HepG2 (cell line): ENCODE results near the gene ARMC10. TPM values are rescaled to one million over a fixed set of nuclear protein-coding genes. Genes with fewer than 3 reads are reported as not detected.
"Not testable (repeated sequence)": the region's sequence is repeated elsewhere in the genome, so short reads cannot be mapped to it uniquely, and the experiment has no call there.

Experiments used
- ATAC-seq: fragments of 200-7000 bp; cut with Tn5 transposase; 3 replicates; pipeline ENCODE4 v1.9.1; 2020; ENCODE audit warnings: mild to moderate bottlenecking, moderate library complexity
- BruUV-seq: library from RNA; stranded (reverse); fragments of 400-500 nt; replicated peaks from 2 replicates; lab custom pipeline; 2021; lab: Mats Ljungman, UMichigan
- CTCF ChIA-PET: fragments of 300-600 bp; formaldehyde crosslinking; extraction: SDS; loops from one replicate; lab custom pipeline; 2021; ENCODE audit warnings: low total read pairs, inconsistent platforms, low intra/inter-chr PET ratio; lab: Yijun Ruan, JAX
- POLR2A ChIA-PET: fragments of 350-600 bp; sonication (Branson Sonifier 250); formaldehyde crosslinking; loops from one replicate; lab custom pipeline; 2020; ENCODE audit warnings: antibody characterized with exemption, inconsistent platforms; lab: Yijun Ruan, JAX
- DNase-seq: peaks from one replicate; pipeline ENCODE4 v3.0.0-alpha.2; 2015; ENCODE audit warnings: low spot score
- FAIRE-seq: peaks from 3 replicates; lab custom pipeline; 2011; peaks lifted over from hg19 to GRCh38; lab: Jason Lieb, UNC
- H2AFZ ChIP-seq: one replicate; pipeline ENCODE4 v1.6.1; 2011; ENCODE audit warnings: low read length, inconsistent platforms
- H3K27ac ChIP-seq: fragments of 300-600 bp; 3 replicates; pipeline ENCODE4 v1.8.0; 2011; ENCODE audit warnings: mixed run types, mild to moderate bottlenecking, mixed read lengths, low read length, inconsistent platforms; ENCODE audit not compliant: insufficient read depth; ENCODE audit errors: extremely low read length
- H3K27me3 ChIP-seq, 2 experiments: fragments of 200-600 bp in 1 of 2; 2 replicates in 1 of 2; 3 replicates in 1 of 2; pipeline versions ENCODE4 v1.6.0 to v1.8.0; 2011; ENCODE audit warnings: low read length in 2 of 2, mild to moderate bottlenecking in 2 of 2, moderate library complexity in 2 of 2, inconsistent platforms in 1 of 2; ENCODE audit not compliant: insufficient read depth in 2 of 2, control insufficient read depth in 1 of 2
- H3K36me3 ChIP-seq, 2 experiments: fragments of 200-600 bp in 1 of 2; replicated peaks in 1 of 2; 2 replicates in 1 of 2; 3 replicates in 1 of 2; pipeline versions ENCODE4 v1.5.1 to v1.8.0; 2011; ENCODE audit warnings: low read length in 2 of 2, inconsistent platforms in 1 of 2; ENCODE audit not compliant: insufficient read depth in 2 of 2, control insufficient read depth in 1 of 2
- H3K4me1 ChIP-seq: 2 replicates; pipeline ENCODE4 v1.5.1; 2012; ENCODE audit warnings: low read length, inconsistent platforms; ENCODE audit not compliant: insufficient read depth
- H3K4me2 ChIP-seq: 2 replicates; pipeline ENCODE4 v1.6.0; 2011; ENCODE audit warnings: low read depth, low read length, inconsistent platforms
- H3K4me3 ChIP-seq, 3 experiments: fragments of 200-600 bp in 1 of 3; sonication (generic), shearing (Covaris generic) in 1 of 3; replicated peaks in 1 of 3; 2 replicates each; pipeline ENCODE4 v1.5.1; 2011 to 2016; ENCODE audit warnings: low read length in 3 of 3, inconsistent platforms in 2 of 3, low read depth in 2 of 3, mild to moderate bottlenecking in 2 of 3, control low read depth in 1 of 3, mixed read lengths in 1 of 3; ENCODE audit not compliant: insufficient read depth in 1 of 3
- H3K79me2 ChIP-seq: one replicate; pipeline ENCODE4 v1.6.1; 2011; ENCODE audit warnings: low read length, inconsistent platforms; ENCODE audit not compliant: insufficient read depth
- H3K9ac ChIP-seq: 2 replicates; pipeline ENCODE4 v1.6.0; 2011; ENCODE audit warnings: mild to moderate bottlenecking, low read depth, low read length, inconsistent platforms; ENCODE audit not compliant: insufficient read depth
- H3K9me3 ChIP-seq: 2 replicates; pipeline ENCODE4 v1.5.1; 2012; ENCODE audit warnings: mild to moderate bottlenecking, low read length
- H4K20me1 ChIP-seq: 2 replicates; pipeline ENCODE4 v1.6.0; 2011; ENCODE audit warnings: inconsistent platforms, mild to moderate bottlenecking, low read length, moderate library complexity; ENCODE audit not compliant: insufficient read depth
- ATRX ChIP-seq: sonication (generic); formaldehyde crosslinking; IDR thresholded peaks from 2 replicates; pipeline ENCODE4 v1.4.0; 2020; ENCODE audit warnings: missing genetic modification reagents, borderline replicate concordance
- ELF3 ChIP-seq: IDR thresholded peaks from 2 replicates; pipeline ENCODE4 v1.6.1; 2016; ENCODE audit warnings: missing genetic modification reagents, missing compliant biosample characterization
- KAT8 ChIP-seq: IDR thresholded peaks from 2 replicates; pipeline ENCODE4 v1.6.1; 2016; ENCODE audit warnings: missing genetic modification reagents, missing compliant biosample characterization
- KMT2B ChIP-seq: IDR thresholded peaks from 2 replicates; pipeline ENCODE4 v1.6.1; 2016; ENCODE audit warnings: missing genetic modification reagents, missing compliant biosample characterization
- ZFP90 ChIP-seq: sonication (generic); formaldehyde crosslinking; IDR thresholded peaks from 2 replicates; pipeline ENCODE4 v1.8.0; 2022; ENCODE audit warnings: missing genetic modification reagents, mild to moderate bottlenecking, inconsistent platforms, borderline replicate concordance
- ZFX ChIP-seq: sonication (generic); formaldehyde crosslinking; IDR thresholded peaks from 2 replicates; pipeline ENCODE4 v1.4.0; 2020; ENCODE audit warnings: mild to moderate bottlenecking, low read depth, missing genetic modification reagents, moderate library complexity
- ZFY ChIP-seq: sonication (generic); formaldehyde crosslinking; IDR thresholded peaks from 2 replicates; pipeline ENCODE4 v1.4.0; 2020; ENCODE audit warnings: missing genetic modification reagents
- ZMYM3 ChIP-seq: sonication (generic); formaldehyde crosslinking; IDR thresholded peaks from 2 replicates; pipeline ENCODE4 v1.5.1; 2020; ENCODE audit warnings: mild to moderate bottlenecking, missing genetic modification reagents
- ZNF350 ChIP-seq: sonication (generic); formaldehyde crosslinking; IDR thresholded peaks from 2 replicates; pipeline ENCODE4 v1.4.0; 2020; ENCODE audit warnings: mild to moderate bottlenecking, low read depth, missing genetic modification reagents, borderline replicate concordance
- ZNF431 ChIP-seq: sonication (generic); formaldehyde crosslinking; IDR thresholded peaks from 2 replicates; pipeline ENCODE4 v1.9.0; 2022; ENCODE audit warnings: missing genetic modification reagents, low read depth, mild to moderate bottlenecking, borderline replicate concordance
- ZNF547 ChIP-seq: sonication (generic); formaldehyde crosslinking; IDR thresholded peaks from 2 replicates; pipeline ENCODE4 v1.5.1; 2020; ENCODE audit warnings: mild to moderate bottlenecking, missing genetic modification reagents
- ZNF644 ChIP-seq: IDR thresholded peaks from 2 replicates; pipeline ENCODE4 v1.6.1; 2016; ENCODE audit warnings: low read depth
- ZZZ3 ChIP-seq: sonication (generic); formaldehyde crosslinking; IDR thresholded peaks from 2 replicates; pipeline ENCODE4 v1.4.0; 2020; ENCODE audit warnings: missing genetic modification reagents, mild to moderate bottlenecking, borderline replicate concordance
- WGBS: methylation state at CpG from one replicate; pipeline ENCODE4 v1.1.6; 2017; ENCODE audit warnings: low lambda C conversion rate; 5-methylcytosine and 5-hydroxymethylcytosine counted together
- in situ Hi-C: cut with HindIII; loops from 2 replicates; pipeline ENCODE4 v1.10.0; 2017; ENCODE audit warnings: low pct_unique_long_range_greater_than_20kb; ENCODE audit not compliant: extremely low pct_ligation_motif_present
- intact Hi-C: fragments of 100-400 bp; cut with micrococcal nuclease; formaldehyde crosslinking; loops from one replicate; pipeline ENCODE4 v1.10.0; 2022; ENCODE audit not compliant: unreplicated experiment
- polyA plus RNA-seq, 8 experiments: library from polyadenylated mRNA; depleted of rRNA in 3 of 8; stranded (reverse) in 7 of 8; unstranded in 1 of 8; fragments of >200 nt; fragmentation: Illumina TruSeq in 4 of 8; extraction: Trizol in 4 of 8; gene quantifications; 2 replicates each; pipeline versions ENCODE4 v1.2.1 to v1.2.3, GENCODE V29; 2011 to 2016; ENCODE audit warnings: low read depth in 4 of 8, missing spikeins in 1 of 8, mixed read lengths in 1 of 8; ENCODE audit not compliant: insufficient read depth in 1 of 8
- total RNA-seq, 5 experiments: library from RNA; depleted of rRNA; stranded (reverse); fragments of >200 nt; fragmentation: Illumina TruSeq; extraction: Trizol; gene quantifications; 2 replicates each; pipeline ENCODE4 v1.2.3, GENCODE V29; 2016; ENCODE audit warnings: low read depth in 1 of 5
- TF ChIP-seq, protein P1 (sequence below): sonication (generic); formaldehyde crosslinking; IDR thresholded peaks from 2 replicates; pipeline ENCODE4 v1.5.0; 2020; ENCODE audit warnings: mild to moderate bottlenecking, missing genetic modification reagents, borderline replicate concordance
- TF ChIP-seq, protein P2 (sequence below): sonication (generic); formaldehyde crosslinking; IDR thresholded peaks from 2 replicates; pipeline ENCODE4 v1.4.0; 2020; ENCODE audit warnings: missing genetic modification reagents

ARMC10 gene
- total and polyA plus RNA-seq, 2 of the 13 experiments (the other 11 are each of a cell fraction or from before 2014, with no cell fraction given) = 11.3 to 23.7 TPM

DNA sequence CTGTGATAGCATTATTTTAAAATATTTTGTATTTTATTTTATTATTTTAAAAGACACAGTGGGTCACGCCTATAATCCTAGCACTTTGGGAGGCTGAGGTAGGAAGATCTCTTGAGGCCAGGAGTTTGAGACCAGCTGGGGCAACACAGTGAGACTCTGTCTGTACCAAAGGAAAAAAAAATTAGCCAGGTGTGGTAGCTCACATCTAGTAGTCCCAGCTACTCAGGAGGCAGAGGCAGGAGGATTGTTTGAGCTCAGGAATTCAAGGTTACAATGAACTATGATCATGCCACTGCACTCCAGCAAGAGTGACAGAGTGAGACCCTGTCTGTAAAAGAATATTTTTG is 37.5 kb upstream of the ARMC10 start (continued):
- TF ChIP-seq ZZZ3 (CRISPR knock-in tag) = no peak
- no peak for TF ChIP-seq ATRX

DNA sequence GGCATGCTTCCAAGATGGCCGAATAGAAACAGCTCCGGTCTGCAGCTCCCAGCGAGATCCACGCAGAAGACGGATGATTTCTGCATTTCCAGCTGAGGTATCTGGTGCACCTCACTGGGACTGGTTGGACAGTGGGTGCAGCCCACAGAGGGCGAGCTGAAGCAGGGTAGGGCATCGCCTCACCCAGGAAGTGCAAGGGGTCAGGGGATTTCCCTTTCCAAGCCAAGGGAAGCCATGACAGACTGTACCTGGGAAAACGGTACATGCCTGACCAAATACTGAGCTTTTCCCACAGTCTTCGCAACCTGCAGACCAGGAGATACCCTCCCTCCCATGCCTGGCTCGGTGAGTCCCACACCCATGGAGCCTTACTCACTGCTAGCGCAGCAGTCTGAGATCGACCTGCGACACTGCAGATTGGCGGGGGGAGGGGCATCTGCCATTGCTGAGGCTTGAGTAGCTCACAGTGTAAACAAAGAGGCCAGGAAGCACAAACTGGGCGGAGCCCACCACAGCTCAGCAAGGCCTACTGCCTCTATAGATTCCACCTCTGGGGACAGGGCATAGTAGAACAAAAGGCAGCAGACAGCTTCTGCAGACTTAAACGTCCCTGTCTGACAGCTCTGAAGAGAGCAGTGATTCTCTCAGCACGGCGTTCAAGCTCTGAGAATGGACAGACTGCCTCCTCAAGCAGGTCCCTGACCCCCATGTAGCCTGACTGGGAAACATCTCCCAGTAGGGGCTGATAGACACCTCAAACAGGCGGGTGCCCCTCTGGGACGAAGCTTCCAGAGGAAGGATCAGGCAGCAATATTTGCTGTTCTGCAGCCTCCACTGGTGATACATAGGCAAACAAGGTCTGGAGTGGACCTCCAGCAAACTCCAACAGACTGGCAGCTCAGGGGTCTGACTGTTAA is 36.9 kb upstream of the ARMC10 start:
- in situ Hi-C loops, H4K20me1 ChIP-seq, H3K27me3 ChIP-seq, intact Hi-C loops, H3K9me3 ChIP-seq, CTCF ChIA-PET, H3K79me2 ChIP-seq, H3K36me3 ChIP-seq, BruUV-seq: not testable (repeated sequence)
- H3K4me1 ChIP-seq = peaks cover 17% of the 10 kb centered on the region
- 40% methylated on average over 12 of the region's 20 CpGs for WGBS
- POLR2A ChIA-PET = interaction anchor here (0.6 to 2.4 kb wide), 6 partner anchors 13 to 289 kb away, joined by 3 to 16 read pairs (median 7); partner anchors contain the start of genes ARMC10, FAM185A and FBXL13
- H3K4me3 ChIP-seq = peak overlapping the region in 2 of 3 experiments; percentile 51 to 61; a peak in 5 of 6 replicates
- FAIRE-seq (peak; percentile 40), ATAC-seq (peak; percentile 95), DNase-seq (peak; percentile 80)
- peak overlapping the region; percentile 82 for H3K4me2 ChIP-seq
- H2AFZ ChIP-seq = peak overlapping the region; percentile 87
- H3K9ac ChIP-seq = peak overlapping the region; percentile 52; the same call in 1 of the 2 replicates
- peak overlapping the region; percentile 47 for H3K27ac ChIP-seq
- TF ChIP-seq KAT8 = peak; percentile 65
- peak; percentile 53; the same call in 1 of the 2 replicates for TF ChIP-seq ZNF547 (CRISPR knock-in tag)
- peak; percentile 73 for TF ChIP-seq ZFY (CRISPR knock-in tag)
- TF ChIP-seq, protein P1, sequence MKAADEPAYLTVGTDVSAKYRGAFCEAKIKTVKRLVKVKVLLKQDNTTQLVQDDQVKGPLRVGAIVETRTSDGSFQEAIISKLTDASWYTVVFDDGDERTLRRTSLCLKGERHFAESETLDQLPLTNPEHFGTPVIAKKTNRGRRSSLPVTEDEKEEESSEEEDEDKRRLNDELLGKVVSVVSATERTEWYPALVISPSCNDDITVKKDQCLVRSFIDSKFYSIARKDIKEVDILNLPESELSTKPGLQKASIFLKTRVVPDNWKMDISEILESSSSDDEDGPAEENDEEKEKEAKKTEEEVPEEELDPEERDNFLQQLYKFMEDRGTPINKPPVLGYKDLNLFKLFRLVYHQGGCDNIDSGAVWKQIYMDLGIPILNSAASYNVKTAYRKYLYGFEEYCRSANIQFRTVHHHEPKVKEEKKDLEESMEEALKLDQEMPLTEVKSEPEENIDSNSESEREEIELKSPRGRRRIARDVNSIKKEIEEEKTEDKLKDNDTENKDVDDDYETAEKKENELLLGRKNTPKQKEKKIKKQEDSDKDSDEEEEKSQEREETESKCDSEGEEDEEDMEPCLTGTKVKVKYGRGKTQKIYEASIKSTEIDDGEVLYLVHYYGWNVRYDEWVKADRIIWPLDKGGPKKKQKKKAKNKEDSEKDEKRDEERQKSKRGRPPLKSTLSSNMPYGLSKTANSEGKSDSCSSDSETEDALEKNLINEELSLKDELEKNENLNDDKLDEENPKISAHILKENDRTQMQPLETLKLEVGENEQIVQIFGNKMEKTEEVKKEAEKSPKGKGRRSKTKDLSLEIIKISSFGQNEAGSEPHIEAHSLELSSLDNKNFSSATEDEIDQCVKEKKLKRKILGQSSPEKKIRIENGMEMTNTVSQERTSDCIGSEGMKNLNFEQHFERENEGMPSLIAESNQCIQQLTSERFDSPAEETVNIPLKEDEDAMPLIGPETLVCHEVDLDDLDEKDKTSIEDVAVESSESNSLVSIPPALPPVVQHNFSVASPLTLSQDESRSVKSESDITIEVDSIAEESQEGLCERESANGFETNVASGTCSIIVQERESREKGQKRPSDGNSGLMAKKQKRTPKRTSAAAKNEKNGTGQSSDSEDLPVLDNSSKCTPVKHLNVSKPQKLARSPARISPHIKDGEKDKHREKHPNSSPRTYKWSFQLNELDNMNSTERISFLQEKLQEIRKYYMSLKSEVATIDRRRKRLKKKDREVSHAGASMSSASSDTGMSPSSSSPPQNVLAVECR = peak; percentile 52; the same call in 1 of the 2 replicates
- TF ChIP-seq ZFX = peak; percentile 82
- TF ChIP-seq ZFP90 (CRISPR knock-in tag) = peak; percentile 33; the same call in 1 of the 2 replicates
- 0 out of 2 replicates have a peak, but pooled peaks have one; percentile 9 for TF ChIP-seq ELF3 (CRISPR knock-in tag)
- TF ChIP-seq ZMYM3 (CRISPR knock-in tag) = peak; percentile 63
- TF ChIP-seq, protein P2, sequence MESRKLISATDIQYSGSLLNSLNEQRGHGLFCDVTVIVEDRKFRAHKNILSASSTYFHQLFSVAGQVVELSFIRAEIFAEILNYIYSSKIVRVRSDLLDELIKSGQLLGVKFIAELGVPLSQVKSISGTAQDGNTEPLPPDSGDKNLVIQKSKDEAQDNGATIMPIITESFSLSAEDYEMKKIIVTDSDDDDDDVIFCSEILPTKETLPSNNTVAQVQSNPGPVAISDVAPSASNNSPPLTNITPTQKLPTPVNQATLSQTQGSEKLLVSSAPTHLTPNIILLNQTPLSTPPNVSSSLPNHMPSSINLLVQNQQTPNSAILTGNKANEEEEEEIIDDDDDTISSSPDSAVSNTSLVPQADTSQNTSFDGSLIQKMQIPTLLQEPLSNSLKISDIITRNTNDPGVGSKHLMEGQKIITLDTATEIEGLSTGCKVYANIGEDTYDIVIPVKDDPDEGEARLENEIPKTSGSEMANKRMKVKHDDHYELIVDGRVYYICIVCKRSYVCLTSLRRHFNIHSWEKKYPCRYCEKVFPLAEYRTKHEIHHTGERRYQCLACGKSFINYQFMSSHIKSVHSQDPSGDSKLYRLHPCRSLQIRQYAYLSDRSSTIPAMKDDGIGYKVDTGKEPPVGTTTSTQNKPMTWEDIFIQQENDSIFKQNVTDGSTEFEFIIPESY (CRISPR knock-in tag) = 0 out of 2 replicates have a peak, but pooled peaks have one; percentile 5
- TF ChIP-seq ZNF350 (CRISPR knock-in tag) = peak; percentile 68; the same call in 1 of the 2 replicates
- 0 out of 2 replicates have a peak, but pooled peaks have one; percentile 29 for TF ChIP-seq ZNF431 (CRISPR knock-in tag)
- TF ChIP-seq KMT2B (CRISPR knock-in tag) = peak; percentile 64; the same call in 1 of the 2 replicates
- peak; percentile 4; the same call in 1 of the 2 replicates for TF ChIP-seq ZNF644
